ENCODE measurements around the gene MYH11. TPM values are rescaled to one million over a fixed set of nuclear protein-coding genes. Genes with fewer than 3 reads are reported as not detected.

The MYH11 gene
- total RNA-seq, 2 experiments from 2014 or later = not detected

- ChIA-PET POLR2A (no interaction called here), CTCF (interaction anchor here (2.3 kb wide), 1 partner anchor 53 kb away, joined by 5 read pairs; no protein-coding TSS in a partner anchor)
Measured at GRCh38 chr16:15769239-15769638, 87.6 kb downstream of the MYH11 start.

DNA sequence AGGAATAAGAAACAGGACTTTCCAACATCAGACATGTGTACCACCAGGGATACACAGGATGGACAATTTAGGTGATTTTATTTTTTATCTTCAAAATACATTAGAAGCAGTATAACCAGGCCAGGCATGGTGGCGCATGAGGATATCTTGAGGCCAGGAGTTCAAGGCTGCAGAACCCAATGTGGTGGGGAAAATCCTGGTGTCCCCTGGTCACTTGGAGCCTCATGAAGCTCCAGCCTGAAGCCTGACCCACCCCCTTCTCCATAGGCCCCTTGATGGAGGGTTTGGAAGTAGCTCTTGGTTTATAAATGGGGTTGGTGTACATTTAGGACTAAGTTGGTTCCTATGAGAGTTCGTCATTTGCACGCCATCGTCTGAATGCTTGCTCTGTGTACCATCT lies 88.6 kb downstream of the MYH11 start:
- CTCF ChIA-PET = no interaction called here
- POLR2A ChIA-PET = no interaction called here

DNA sequence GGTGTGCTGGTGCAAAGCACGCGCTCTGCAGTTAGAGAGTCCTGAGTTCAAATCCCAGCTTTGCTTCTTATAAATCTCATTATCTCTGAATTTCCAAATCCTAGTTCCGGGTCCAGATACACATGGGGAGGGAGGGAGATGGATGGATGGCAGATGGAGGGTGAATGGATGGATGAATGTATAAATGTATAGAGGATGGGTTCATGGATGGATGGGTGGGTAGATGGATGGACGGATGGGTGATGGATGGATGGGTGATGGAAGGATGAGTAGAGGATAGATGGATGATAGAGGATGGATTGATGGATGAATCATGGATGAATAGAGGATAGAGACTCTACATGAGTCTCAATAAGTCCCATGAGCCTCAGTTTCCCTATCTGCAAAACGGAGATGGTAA lies 89.9 kb downstream of the MYH11 start:
- ChIA-PET CTCF (interaction anchor here (1.7 kb wide), 1 partner anchor 81 kb away, joined by 7 read pairs; no protein-coding TSS in a partner anchor), POLR2A (no interaction called here)

GRCh38 chr16:15765880-15766279 lies 90.9 kb downstream of the MYH11 start:
- CTCF ChIA-PET = interaction anchor here (1.7 kb wide), 1 partner anchor 82 kb away, joined by 7 read pairs; no protein-coding TSS in a partner anchor

GRCh38 chr16:15765116-15765515 lies 91.7 kb downstream of the MYH11 start:
- CTCF ChIA-PET = interaction anchor here (1.7 kb wide), 1 partner anchor 82 kb away, joined by 7 read pairs; no protein-coding TSS in a partner anchor
- POLR2A ChIA-PET = no interaction called here

More at GRCh38 chr16:15765880-15766279, 90.9 kb downstream of the MYH11 start:
- POLR2A ChIA-PET = no interaction called here

- POLR2A ChIA-PET = no interaction called here
- CTCF ChIA-PET = no interaction called here
Measured at GRCh38 chr16:15764112-15764511, 92.7 kb downstream of the MYH11 start.

DNA sequence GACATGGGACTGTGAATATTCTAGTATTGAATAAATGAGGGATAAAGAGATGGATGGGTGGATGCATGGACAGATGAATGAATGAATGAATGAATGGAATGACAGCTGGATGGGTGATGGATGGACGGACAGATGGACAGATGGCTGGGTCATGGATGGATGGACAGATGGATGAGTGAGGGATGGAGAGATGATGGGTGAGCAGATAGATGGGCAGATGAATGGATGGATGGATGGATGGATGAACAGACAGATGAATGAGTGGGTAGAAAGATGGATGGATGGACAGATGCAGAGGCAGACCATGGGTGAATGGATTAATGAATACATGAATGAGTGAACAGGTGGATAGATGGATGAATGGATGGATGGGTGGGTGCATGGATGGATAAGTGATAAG lies 96.7 kb downstream of the MYH11 start:
- CTCF ChIA-PET = no interaction called here
- POLR2A ChIA-PET = no interaction called here

GRCh38 chr16:15759070-15759469 lies 97.8 kb downstream of the MYH11 start:
- ChIA-PET CTCF (interaction anchor here (0.7 kb wide), 1 partner anchor 48 kb away, joined by 3 read pairs; no protein-coding TSS in a partner anchor), POLR2A (no interaction called here)

DNA sequence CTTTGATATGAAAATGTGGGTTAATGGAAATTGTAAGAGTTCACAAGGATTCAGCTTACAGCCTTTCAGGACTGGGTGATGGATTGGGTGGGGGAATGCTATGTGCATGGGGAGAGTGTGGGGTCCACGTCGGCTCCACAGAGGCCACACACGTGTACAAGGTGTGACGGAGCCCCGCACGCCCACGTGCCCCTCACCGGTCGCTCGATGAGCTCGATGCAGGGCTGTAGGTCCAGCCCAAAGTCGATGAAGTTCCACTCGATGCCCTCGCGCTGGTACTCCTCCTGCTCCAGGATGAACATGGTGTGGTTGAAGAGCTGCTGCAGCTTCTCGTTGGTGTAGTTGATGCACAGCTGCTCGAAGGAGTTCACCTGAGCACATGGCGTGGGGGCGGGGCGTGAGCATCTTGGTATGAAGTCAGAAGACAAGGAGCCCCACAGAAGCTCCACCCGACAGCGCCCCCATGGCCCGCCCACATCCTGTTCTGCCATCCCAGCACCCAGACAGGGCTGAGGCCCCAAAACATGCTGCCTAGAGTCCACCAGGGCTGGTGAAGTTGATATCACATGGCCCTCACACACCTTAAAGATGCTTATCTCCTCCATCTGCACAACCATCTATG lies 99.1 kb downstream of the MYH11 start:
- POLR2A ChIA-PET = no interaction called here
- CTCF ChIA-PET = interaction anchor here (0.7 to 1.3 kb wide), 4 partner anchors 20 to 269 kb away, joined by 3 to 4 read pairs (median 3); no protein-coding TSS in a partner anchor

DNA sequence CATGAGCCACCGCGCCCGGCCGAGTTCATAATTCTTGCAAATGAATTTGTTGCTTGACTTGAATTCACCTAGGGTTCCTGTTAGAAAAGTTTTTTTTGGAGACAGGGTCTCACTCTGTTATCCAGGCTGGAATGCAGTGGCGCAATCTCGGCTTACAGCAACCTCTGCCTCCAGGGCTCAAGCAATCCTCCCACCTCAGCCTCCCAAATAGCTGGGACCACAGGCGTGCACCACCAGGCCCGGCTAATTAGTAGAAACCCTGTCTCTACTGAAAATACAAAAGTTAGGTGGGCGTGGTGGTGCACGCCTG lies 99.8 kb downstream of the MYH11 start:
- POLR2A ChIA-PET = no interaction called here
- CTCF ChIA-PET = interaction anchor here (0.6 to 1.8 kb wide), 8 partner anchors 13 to 268 kb away, joined by 3 to 5 read pairs (median 3); no protein-coding TSS in a partner anchor

DNA sequence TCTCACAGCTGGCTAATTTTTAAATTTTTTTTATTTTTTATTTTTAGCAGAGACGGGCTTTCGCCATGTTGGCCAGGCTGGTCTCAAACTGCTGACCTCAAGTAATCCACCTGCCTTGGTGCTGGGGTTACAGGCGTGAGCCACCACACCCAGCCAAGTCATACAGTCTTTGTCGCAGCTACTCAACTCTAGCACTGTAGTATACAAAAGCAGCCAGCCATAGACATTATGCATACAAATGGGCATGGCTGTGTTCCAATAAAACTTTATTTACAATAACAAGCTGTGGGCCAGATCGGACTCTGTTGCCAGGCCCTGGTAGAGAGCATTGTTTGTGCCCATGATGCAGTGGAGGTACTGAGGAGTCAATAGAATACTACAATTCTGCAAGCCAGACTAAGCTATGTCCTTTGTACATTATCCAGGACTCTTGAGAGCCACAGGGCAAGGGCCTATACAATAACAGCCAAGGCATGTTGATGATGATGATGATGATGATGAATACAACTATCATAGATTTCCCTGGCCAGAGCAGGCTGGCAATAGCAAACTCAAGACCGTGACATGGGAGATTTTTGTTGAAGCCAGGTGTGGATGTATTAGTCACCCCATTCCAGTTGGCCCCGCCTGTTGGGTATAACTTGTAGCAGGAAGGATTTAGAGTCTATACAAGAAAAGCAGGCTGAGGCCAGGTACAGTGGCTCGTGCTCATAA lies 101.8 kb downstream of the MYH11 start:
- ChIA-PET POLR2A (no interaction called here), CTCF (interaction anchor here (0.5 to 0.6 kb wide), 2 partner anchors 319 to 373 kb away, joined by 3 to 4 read pairs; no protein-coding TSS in a partner anchor)

DNA sequence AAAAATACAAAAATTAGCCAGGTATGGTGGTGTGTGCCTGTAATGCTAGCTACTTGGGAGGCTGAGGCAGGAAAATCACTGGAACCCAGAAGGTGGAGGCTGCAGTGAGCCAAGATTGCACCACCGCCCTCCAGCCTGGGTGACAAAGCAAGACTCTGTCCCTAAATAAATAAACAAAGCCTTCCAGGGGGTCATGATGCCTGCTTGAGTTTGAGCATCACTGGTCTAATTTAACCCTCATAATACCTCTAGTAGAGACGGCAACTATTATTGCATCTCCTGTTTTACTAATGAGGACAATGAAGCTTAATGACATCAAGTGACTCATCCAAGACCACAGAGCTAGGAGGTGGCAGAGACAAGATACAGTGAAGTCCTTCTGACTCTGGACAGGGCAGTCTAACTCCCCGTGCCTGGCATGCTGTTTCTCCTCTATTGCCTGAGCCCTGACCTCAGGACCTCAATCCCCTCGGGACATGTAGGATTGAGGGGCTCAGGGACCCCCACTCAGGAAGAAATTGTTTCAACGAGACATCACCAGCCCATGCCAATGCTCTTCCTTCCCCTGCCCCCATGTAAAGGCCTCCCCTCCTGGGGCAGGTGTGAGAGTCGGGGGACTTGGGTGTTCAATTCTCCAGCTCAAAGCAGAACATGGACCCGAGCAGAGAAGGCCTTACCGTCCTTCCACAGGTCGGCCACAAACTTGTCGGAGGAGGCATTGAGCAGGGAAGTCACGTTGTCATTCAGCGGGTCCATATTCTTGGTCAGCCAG lies 103.9 kb downstream of the MYH11 start:
- CTCF ChIA-PET = no interaction called here
- POLR2A ChIA-PET = no interaction called here

- ChIA-PET CTCF (interaction anchor here (0.9 kb wide), 1 partner anchor 70 kb away, joined by 4 read pairs; no protein-coding TSS in a partner anchor), POLR2A (no interaction called here)
Measured at GRCh38 chr16:15751940-15752339, 104.9 kb downstream of the MYH11 start.

DNA sequence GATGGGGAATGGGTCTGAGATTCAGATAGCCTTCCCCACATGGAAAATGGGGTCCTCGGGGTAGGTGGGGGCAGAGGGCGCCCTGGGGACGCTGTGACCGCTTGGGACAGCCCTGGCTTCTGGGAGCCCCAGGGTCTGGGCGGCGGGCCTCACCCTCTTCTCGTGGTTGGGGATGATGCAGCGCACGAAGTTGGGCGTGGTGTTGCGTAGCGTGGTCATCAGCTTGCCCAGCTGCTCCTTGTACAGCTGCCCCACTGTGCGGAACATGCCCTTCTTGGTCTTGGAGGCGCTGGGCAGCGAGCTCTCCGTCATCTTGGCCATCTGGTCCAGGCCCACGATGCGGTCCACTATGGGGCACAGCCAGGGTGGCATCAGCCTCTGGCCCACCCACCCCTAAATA lies 106.8 kb downstream of the MYH11 start:
- ChIA-PET CTCF (no interaction called here), POLR2A (no interaction called here)

DNA sequence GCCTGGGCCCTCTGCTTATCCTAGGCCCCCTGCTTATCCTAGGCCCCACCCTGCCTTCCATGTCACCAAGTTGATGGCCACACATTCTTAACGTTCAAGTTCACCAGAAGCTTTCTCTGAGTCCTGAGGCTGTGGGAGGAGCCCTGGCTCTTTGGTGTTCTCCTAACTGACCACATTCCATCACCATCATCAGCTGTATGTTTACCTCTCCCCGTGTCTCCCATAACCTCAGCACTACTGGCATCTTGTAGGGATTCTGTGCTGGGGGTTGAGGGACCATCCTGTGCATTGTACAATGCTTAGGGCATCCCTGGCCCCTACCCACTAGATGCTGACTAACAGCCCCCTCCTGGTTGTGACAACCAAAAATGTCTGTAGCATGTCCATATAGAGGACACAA lies 107.5 kb downstream of the MYH11 start:
- CTCF ChIA-PET = no interaction called here
- POLR2A ChIA-PET = no interaction called here

DNA sequence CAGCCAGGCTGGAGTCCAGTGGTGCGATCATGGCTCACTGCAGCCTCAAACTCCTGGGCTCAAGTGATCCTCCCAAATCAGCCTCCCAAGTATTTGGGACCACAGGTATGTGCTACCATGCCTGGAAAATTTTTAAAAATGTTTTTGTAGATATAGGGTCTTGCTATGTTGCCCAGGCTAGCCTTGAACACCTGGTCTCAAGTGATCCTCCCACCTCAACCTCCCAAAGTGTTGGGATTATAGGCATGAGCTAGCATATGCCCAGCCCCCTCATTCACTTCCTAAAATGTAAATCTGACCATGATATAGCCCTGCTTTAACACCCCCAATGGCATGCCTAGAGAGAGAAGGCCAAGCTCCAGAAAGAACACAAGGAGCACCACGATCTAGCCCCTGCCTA lies 108.2 kb downstream of the MYH11 start:
- ChIA-PET CTCF (no interaction called here), POLR2A (no interaction called here)

DNA sequence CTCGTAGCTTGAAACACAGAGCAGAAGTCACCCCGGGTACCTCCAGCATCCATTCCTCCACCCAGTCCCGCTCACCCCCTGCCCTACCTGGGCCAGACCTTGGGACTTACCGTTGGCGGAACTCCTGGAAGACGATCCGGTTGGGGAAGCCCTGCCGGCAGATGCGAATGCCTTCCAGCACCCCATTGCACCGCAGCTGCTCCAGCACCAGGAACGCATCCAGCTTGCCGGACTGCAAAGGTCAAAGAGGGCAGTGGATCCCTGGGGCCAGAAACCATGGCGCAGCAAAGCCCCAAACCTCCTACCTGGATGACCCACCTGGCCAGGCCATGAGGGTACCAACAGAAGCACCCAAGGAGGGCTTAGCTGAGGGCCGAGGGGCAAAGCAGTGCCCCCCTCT lies 108.9 kb downstream of the MYH11 start:
- ChIA-PET CTCF (no interaction called here), POLR2A (no interaction called here)

- POLR2A ChIA-PET = no interaction called here
- CTCF ChIA-PET = no interaction called here
Measured at GRCh38 chr16:15746332-15746731, 110.5 kb downstream of the MYH11 start.

DNA sequence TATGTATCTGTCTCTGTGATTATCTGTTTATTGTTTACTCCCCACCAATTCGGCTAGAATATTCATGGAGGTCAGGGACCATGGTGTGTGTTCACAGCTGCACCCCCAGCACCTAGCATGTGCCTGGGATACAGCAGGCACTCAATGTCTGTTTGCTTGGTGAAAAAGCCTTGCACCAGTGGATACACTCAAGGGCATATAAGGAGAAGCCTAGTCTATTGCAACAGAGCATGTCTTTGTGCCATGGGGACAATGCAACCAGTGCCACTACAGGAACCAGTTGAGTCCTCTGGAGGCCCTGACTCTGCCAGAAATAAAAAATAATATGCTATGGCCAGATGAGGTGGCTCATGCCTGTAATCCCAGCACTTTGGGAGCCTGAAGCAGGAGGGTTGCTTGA lies 113.2 kb downstream of the MYH11 start:
- CTCF ChIA-PET = no interaction called here
- POLR2A ChIA-PET = no interaction called here

DNA sequence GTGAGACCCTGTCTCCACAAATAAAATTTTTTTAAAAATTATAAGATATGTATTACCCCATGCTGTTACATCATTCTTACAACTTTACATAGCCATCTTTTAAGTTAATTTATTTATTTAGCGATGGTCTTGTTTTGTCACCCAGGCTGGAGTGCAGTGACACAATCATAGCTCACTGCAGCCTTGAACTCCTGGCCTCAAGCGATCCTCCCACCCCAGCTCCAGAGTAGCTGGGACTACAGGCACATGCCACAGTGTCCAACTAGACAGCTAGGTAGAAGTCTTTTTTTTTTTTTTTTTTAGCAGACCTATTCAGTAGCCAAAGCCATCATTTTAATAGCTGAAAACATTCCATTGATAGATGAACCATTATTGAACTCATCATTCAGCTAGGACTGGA lies 114.1 kb downstream of the MYH11 start:
- ChIA-PET CTCF (no interaction called here), POLR2A (no interaction called here)
